Ecto neural progenitor cell (in vitro differentiated cells): Measurements from ENCODE around the gene NPC2.
"Not testable (repeated sequence)": the region's sequence is repeated elsewhere in the genome, so short reads cannot be mapped to it uniquely, and the experiment has no call there.

ENCODE experiments used
- DNase-seq: peaks from one replicate; pipeline ENCODE4 v3.0.0-alpha.2; 2018; ENCODE audit warnings: low spot score

NPC2 gene

DNA sequence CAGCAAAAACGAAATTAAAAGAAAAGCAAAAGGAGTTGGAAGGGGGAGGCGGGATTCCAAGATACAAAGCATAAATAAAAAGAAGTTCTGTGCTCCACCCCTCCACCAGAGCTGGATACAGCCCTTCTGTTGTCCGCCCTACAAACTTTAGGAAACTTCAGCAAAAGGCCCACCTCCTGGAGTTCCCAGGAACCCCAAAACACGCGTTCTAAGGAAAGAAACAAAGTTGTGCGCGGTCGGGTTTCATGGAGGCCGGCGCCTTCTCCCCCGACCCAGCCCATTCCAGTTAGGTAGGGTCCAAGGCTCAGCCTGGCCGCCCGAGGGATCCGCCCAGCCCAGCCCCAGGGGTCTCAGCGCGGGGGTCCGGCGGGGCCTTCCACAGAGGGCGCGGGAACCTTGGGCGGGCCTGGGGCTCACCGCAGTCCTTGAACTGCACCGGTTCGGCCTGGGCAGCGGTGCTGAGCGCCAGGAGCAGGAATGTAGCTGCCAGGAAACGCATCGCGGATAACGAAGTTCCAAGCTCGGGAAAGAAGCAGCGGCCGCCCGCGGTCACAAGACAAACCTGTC, at the start of gene NPC2:
NPC2 (minus strand) TSS at position 530 of the 567 bp plus-strand sequence; CDS start at position 499, 31 bp downstream.
- no peak for DNase-seq

DNA sequence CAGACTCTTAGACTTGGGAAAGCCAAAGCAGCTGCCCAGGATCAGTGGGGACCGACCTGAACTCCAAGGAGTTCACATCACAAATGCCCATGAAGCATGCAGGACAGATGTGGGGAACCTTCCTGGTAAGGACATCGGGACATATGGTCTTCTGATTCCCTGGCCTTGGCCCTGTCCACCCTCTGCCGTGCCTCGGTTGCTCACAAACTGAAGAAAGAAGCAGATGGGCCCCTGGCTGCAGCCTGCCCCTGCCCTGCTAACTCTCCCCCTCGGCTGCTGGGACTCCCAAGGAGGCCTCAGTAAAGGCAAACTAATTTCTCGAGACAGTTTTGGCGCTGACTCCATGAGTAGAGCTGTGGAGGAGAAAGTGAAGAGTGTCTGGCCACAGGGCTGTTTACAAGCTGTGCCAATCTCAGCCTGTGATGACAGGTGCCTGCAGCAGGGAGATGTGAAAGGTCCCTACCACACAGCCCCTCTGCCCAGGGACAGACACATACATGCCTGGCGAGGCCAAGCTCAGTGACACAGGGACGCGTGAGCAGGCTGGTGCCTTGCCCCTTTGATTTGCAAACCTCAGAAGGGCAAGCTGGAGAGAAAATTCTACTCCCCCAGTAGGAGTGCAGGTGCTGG, 49.1 kb upstream of the NPC2 start:
- no peak for DNase-seq

DNA sequence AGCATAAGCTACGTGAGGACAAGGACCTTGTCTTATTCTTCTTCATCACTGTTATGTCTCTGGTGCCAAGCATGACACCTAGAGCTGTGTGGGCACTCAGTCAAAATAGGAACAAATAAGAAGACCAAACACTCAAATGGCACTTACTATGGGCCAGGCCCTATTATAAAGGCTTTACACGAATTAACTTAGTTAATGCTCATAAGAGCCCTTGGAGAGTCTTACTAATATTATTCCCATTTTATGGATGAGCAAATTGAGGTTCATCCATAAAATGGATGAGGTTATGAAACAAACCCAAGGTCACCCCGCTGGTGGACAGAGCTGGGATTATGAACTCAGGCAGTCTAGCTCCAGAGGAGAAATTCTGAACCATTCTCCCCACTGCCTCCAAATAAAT, 48.1 kb upstream of the NPC2 start:
- no peak for DNase-seq

DNA sequence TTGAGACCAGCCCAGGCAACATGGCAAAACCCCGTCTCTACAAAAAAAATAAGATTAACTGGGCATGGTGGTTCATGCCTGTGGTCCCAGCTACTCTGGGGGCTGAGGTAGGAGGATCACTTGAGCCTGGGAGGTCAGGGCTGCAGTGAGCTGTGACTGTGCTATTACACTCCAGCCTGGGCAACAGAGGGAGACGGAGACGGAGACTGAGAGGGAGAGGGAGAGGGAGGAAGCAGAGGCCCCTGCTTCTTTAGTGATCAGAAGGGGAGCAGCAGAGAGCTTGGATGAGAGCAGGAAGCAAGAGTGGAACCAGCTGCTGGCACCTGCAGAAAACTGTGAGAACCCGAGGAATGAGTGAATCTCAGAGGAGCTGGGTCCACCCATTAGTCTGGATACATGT, 46.4 kb upstream of the NPC2 start:
- no peak for DNase-seq

DNA sequence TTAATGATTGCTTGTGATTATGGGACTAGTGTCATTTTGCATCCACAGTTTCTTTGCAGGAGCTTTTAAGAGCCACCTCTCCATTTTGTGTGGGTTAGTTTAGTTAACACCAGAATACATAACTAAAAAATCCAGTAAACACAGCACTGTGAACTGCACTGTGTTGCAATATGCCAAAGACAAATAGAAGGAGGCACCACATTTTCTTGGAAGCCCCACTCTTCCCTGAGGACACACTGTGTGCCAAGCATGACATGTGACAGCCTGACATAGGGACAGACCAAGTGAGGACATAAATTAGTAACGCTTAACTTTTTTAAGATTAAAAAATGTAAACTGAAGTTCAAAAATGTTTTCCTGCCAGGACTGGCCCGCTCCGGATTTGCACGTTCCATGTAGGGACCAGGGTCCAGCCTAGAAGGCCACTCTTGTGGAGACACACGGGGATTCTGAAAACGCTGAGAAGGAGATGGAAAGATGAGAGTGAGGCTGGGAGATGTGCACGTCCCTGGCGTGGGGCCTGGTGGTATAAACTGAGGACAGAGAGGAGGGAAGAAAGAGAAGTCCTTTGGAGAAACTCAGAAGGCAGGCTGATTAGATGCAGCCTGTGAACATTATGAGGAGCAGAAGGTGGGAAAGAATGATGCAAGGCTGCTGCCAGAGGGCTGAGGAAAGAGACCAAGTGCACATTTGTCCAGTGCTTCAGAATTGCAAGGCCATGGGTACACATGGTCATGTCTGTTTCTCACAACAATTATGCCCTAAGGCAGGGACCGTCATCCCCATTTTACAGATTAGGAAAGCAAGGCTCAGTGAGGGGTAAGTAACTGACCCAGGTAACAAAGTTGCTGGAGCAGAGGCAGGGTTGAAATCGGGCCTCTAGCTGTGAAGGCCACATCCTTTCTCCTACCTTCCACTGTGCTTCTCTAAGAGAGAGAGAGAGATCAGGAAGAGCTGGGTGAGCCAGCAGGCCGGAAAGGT, 45.6 kb upstream of the NPC2 start:
- no peak for DNase-seq

DNA sequence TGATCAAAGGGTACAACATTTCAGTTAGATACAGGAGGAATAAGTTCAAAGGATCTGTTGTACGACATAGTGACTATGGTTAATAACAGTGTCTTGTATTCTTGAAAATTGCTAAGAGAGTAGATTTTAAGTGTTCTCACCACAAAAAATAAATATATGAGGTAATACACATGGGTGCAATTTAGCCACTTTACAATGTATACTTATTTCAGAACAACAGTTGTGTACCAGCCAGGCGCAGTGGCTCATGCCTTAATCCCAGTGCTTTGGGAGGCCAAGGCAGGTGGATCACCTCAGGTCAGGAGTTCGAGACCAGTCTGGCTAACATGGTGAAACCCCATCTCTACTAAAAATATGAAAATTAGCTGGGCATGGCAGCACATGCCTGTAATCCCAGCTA, 43.2 kb upstream of the NPC2 start:
- not testable (repeated sequence) for DNase-seq

DNA sequence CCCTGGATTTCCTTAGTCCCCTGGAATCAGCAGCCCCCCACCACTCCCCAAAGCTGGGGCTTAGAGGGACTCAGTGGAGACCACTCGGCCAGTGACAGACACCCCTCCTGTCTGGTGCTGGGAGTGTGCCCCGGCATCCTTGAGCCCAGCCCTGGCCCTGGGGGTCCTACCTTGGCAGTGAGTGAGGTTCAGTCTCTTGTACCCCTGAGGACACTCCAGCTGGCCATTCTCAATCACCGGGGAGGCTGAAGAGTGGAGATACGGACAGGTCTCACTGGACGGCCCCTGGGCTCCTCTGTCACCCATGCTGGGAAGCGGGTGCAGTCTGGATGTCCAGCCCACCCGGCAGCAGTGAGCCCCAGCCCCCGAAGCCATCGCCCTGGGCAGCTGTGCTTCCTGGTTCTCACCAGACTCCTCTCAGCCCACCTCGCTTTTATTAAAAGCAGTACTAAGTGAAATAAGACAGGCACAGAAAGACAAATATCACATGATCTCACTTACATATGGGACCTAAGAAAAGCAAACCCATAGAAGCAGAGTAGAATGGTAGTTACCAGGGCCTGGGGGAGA, 42.7 kb upstream of the NPC2 start:
- no peak for DNase-seq

DNA sequence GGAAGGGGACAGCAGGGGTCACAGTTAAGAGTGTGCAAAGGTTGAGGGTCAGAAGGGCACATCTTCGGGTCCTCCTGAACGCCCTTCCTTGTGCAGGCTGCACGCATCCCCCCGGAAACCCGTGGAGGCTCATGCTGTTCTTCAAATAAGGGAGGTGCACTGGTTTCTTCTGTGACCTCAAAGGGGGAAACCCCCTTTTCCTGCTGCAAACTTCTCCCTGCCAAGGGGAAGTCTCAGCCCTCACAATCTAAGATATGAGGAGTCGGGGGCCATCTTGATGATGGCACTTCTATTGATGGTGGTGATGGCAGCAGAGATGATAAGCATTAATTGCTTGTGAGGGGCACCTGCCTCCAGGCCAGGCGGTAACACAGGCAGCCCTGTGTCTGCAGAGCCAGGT, 40.5 kb upstream of the NPC2 start:
- no peak for DNase-seq

DNA sequence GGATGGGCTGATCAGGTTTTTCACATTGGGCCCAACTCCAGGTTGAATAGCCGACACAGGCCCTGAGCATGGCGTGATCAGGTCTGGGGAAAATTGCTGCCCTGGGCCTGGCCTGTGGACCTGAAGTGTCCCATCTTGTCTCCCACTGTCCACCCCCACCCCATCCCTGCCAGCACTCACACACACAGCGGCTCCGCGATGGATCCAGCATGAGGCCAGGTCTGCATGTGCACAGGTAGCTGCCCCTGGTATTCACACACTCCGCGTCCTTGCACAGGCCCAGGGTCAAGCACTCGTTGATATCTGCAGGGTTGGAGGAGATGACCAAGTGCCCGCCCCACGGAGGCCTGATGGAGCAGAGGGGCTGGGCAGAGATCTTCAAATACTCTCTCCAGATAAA, 39.1 kb upstream of the NPC2 start:
- no peak for DNase-seq

DNA sequence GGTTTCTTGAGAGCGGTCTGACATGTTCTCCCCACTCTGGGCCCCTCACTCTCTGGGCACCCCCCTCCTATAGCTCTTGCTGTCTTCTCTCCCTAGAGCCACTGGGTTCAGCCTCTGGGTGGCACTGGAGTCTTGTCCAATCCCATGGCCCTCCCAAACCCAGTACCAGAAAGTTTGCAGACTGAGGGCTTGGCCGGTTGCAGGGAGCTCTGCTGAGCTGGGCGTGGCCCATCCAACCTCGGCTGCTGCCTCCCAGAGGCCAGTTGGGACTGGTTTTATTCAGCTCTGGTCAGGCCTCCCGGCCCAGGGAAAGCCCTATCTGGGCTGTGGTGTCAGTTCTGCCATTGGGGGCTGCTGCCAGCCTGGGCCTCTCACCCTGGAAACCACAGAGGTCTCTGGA, 38.4 kb upstream of the NPC2 start:
- DNase-seq: peak; percentile 81

DNA sequence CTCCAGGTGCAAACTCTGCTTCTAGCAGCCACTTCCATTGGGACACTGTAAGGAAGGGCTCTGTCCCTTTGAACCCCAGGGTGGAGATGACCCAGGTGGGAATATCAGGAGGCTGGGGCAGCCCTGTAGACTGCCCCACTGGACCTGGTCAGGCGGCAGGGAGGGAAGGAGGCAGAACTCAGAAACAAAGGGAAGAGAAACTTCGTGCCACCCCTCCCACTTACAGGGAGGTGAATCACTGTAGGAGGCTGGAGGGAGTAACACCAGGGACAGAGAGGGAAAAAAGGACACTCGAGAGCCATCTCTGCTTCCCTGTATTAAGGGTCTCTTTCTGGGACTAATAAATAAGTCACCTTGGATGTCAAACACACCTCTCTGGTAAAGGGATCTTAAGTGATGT, 37.9 kb upstream of the NPC2 start:
- DNase-seq: no peak

DNA sequence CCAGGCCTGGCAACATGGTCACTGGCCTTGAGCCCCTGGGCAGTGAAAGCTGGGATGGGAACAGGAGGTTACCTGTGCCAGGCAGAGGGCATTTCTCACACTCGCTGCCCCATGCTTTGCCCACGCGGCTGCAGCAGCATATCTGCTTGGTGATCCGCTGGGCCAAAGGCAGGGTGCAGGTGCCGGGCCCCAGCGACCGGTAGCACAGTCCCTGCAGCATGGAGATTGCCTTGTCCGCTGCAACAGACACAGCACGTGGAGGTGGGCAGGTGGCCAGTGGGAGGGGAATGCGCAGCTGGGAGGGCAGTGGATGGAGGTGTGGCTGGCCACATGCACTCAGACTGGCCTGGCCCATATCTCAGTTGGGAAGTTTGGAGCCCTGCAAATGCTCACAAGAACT, 35.8 kb upstream of the NPC2 start:
- no peak for DNase-seq

DNA sequence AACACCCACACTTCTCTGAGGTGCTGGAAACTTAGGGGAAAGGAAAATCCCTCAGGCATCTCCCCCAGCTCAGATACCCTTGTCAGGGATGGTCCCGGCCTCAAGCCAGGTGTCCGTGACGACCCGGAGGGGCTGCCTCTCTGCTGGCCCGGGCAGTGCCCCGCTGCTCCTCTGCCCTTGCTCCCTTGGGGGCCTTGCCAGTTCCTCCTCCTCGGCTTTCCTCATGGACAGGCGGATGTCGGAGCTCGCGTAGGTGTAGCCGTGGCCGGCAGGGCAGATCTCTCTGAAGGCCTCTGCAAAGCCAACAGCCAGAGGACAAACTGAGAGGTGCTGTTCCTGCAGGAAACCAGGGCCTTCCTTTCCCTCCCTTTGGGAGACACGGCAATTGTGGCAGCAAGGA, 35.3 kb upstream of the NPC2 start:
- no peak for DNase-seq

DNA sequence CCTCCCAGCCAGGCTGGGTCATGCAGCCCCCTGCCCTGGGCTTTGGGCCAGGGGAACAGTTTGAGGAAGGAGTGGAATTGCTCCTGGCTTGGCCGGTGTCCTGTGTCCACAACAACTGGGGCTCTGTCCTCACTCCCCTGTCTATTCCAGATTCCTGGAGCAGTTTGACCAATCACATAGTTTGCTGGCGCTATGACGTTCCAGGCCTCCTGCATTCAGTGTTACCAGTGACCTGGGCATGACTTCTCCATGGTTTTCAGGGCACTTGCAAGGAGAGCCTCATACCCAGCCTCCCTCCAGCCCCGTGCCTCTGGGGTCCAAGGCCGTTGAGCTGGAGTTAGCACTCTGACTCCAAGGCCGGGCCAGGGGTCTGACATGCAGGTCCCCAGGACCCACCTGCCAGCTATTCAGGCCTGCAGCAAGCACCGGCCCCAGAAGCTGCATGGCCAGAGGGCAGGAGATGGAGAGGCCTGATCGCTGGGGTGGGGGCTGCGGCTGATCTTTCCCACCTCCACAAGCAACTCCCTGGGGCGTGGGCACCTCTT, 34.7 kb upstream of the NPC2 start:
- no peak for DNase-seq

DNA sequence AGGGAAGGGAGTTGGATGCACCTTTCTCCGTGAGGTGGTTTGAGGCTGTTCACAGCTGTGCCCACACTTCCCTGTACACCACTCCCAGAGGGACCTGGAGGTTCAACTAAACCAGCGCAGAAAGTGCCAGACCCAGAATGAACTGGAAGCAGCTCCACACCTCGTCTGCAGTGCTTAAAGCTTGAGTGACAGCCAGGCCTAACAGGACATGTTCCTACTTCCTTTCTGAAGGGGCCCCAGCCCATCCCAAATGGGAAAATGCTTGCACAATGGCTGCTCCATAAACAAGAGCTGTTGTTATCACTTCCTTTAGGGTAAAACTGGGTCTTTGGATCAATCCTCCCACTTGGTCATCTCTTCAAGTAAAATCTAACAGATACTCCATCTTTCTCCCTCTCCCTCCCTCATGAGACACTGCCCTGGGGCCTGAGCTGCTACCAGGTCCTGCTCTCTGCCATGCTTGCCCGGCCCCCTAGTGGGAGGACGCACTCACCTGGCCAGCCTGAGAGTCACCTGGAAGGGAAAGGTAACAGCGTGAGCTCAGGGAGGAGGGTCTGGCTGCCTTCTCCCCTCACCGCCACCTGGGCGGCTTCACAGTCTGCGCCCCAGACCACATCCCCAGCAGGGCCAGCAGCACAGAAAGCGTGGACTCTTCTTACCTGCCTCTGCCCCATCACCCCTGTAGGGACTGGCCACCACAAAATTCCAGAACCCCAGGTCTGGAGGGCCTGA, 33.9 kb upstream of the NPC2 start:
- no peak for DNase-seq

DNA sequence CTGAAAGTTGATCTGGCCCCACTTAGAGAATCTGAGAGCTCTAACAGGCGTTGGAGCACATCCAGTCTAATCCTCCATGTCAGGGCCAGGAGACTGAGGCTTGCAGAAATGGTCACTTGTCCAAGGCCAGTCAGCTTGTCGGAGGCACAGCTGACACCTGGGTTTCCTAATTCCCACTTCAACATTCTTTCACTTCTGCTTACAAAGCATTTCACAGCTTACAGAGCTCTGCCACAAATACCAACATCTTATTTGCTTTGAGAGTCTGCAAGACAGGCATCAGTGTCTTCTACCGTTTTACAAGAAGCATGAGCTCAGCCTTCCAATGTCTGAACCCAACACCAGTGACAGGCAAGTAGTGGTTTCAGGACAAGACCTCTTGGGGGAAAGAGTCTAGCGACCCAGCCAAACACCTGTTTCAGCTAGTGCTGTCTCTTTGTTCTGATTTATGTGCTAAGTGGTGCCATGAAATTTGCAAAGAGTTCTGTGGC, 32.3 kb upstream of the NPC2 start:
- DNase-seq: no peak

DNA sequence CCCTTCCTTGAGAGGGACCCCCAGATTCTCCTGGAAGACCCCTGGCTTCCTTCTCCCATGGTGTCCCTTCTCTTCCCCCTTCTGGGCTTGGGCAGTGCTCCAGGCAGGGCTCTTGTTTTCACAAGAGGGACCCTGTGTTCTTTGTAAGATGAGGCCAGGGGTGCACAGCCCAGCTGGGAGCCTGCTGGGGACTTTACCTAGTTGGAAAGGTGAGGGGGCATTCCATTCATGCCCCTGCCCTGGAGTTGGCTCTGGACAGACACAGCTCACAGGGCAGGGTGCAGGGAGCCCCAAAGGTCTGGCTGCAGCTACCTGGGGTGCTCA, 31.7 kb upstream of the NPC2 start:
- DNase-seq: no peak

DNA sequence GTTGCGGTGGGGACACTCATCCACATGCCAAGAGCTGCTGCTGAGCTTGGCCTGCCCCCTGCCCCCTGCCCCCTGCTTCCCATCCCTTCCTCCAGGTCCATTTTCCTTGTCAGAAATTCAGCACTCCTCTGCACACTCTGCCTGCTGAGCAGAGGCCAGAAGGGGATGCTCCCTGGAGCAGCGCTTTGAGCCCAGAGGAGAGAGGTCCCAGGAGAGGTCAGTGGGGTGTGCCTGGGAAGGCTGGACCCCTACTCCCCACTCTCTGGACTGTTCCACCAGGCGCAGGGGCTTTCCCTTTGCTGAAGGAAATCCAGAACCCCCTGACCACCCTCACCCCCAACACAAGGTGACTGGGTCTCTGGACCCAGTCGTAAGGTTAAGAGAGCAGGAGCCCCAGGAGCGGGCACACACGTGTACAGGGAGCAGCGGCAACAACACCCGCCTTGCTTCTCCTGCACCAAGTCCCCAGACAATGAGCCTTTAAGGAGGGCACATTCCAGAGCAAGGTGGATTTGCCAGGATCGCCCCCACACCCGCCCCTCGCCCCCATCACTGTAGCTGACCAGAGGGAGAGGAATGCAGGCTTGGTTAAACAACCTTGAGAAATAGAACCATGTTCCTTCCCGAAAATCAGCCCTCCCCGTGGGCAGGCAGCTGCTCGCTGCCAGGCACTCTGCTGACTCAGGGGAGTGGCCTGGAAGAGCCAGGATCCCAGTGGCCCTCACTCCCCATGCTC, 31.1 kb upstream of the NPC2 start:
- DNase-seq: no peak

DNA sequence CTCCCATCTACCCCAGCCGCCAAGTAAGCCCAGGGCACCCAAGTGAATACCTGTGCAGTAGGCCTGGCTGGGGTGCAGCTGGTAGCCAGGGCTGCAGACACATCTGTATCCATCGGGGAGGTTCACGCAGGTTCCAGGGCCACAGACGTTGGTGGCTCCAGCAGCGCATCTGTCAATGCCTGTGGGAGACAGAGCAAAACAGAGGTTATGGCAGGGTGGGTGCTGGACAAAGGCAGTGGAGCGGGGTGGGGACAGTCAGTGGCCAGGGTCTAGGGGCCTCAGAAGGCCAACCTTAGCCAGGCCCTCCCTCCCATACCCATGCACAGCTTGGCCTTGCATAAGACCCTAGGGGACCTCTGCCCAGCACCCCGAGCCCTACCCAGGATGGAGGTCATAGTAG, 29.6 kb upstream of the NPC2 start:
- no peak for DNase-seq

DNA sequence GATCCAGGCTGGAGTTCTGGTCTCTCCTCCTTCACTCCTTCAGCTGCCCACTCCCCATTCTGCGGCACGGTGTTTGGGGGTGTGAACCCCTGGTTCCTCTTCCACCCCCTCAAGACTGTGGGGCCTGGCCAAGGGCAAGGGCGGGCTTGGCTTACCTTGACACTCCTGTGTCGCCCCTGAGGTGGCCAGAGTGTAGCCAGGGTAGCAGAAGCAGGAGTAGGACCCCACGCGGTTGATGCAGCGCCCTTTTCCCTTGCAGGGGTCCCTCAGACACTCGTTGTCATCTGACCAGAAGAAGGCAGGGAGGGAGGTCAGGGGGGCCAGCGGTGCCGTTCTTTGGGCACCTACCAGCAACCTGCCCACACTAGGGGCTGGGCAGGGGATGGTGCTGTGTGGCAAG, 28.7 kb upstream of the NPC2 start:
- no peak for DNase-seq
